Spleen (tissue), 11 donors: Measurements from ENCODE around the gene SMCO1. TPM values are rescaled to one million over a fixed set of nuclear protein-coding genes. Genes with fewer than 3 reads are reported as not detected.
"Not testable (repeated sequence)": the region's sequence is repeated elsewhere in the genome, so short reads cannot be mapped to it uniquely, and the experiment has no call there.

ENCODE experiments used
- DNase-seq: peaks from one replicate; pipeline ENCODE4 v3.0.0-alpha.2; 2020
- H3K27ac ChIP-seq, 8 donors: fragments of 200-600 bp; sonication (generic) in 7 of 8; 1 replicate in 4 of 8; 2 replicates in 4 of 8; pipeline versions ENCODE4 v1.5.0 to v1.8.0; 2016 to 2021; ENCODE audit warnings: inconsistent platforms in 4 of 8, mild to moderate bottlenecking in 4 of 8, moderate library complexity in 1 of 8
- H3K27me3 ChIP-seq, 7 donors: fragments of 200-600 bp; sonication (generic) in 6 of 7; replicated peaks in 1 of 7; 1 replicate in 4 of 7; 2 replicates in 3 of 7; pipeline versions ENCODE4 v1.5.0 to v1.8.0; 2016 to 2021; ENCODE audit warnings: inconsistent platforms in 3 of 7, mild to moderate bottlenecking in 1 of 7
- H3K36me3 ChIP-seq, 6 donors: fragments of 200-600 bp; sonication (generic) in 5 of 6; 1 replicate in 4 of 6; 2 replicates in 2 of 6; pipeline versions ENCODE4 v1.5.0 to v1.8.0; 2016 to 2021; ENCODE audit warnings: inconsistent platforms in 2 of 6
- H3K4me1 ChIP-seq, 6 donors: fragments of 200-600 bp; sonication (generic) in 5 of 6; 1 replicate in 3 of 6; 2 replicates in 3 of 6; pipeline versions ENCODE4 v1.5.0 to v1.8.0; 2016 to 2021; ENCODE audit warnings: inconsistent platforms in 3 of 6
- H3K4me3 ChIP-seq, 8 donors: fragments of 200-600 bp; sonication (generic) in 7 of 8; 1 replicate in 4 of 8; 2 replicates in 4 of 8; pipeline versions ENCODE4 v1.5.0 to v1.8.0; 2016 to 2021; ENCODE audit warnings: inconsistent platforms in 4 of 8, mild to moderate bottlenecking in 4 of 8, moderate library complexity in 2 of 8
- H3K9me3 ChIP-seq, 8 donors: fragments of 200-600 bp; sonication (generic) in 7 of 8; 1 replicate in 4 of 8; 2 replicates in 4 of 8; pipeline versions ENCODE4 v1.5.0 to v1.8.0; 2016 to 2021; ENCODE audit warnings: inconsistent platforms in 4 of 8
- CTCF ChIP-seq, 11 experiments: fragments of 200-600 bp in 7 of 11; fragments of 450-650 bp in 4 of 11; sonication (generic) in 4 of 11; IDR thresholded peaks in 8 of 11; conservative IDR thresholded peaks in 3 of 11; 1 replicate in 7 of 11; 2 replicates in 4 of 11; pipeline versions ENCODE4 v1.4.0 to v1.8.0; 2016 to 2021; ENCODE audit warnings: antibody characterized with exemption in 11 of 11, inconsistent platforms in 4 of 11, mild to moderate bottlenecking in 1 of 11
- POLR2A ChIP-seq, 3 donors: fragments of 450-650 bp; IDR thresholded peaks; one replicate each; pipeline ENCODE4 v1.5.1; 2017; ENCODE audit warnings: antibody characterized with exemption in 3 of 3, mild to moderate bottlenecking in 1 of 3
- POLR2AphosphoS5 ChIP-seq, 3 donors: sonication (generic); formaldehyde crosslinking; IDR thresholded peaks; one replicate each; pipeline ENCODE4 v1.5.1; 2017; ENCODE audit warnings: antibody characterized with exemption in 3 of 3
- WGBS, 5 donors: extraction: QIAGEN DNeasy Blood & Tissue Kit in 3 of 5; methylation state at CpG; one replicate each; pipeline versions ENCODE4 v1.1.5 to v1.1.7; 2013 to 2018; 5-methylcytosine and 5-hydroxymethylcytosine counted together
- intact Hi-C: fragments of 100-400 bp; cut with DNase I; formaldehyde crosslinking; loops from one replicate; pipeline ENCODE4 v1.15.0; 2023; ENCODE audit warnings: low total_unique reads
- polyA plus RNA-seq, 3 donors: library from polyadenylated mRNA; stranded (reverse); fragments of 200-250 nt; gene quantifications; one replicate each; pipeline ENCODE4 v1.2.1, GENCODE V29; 2013
- total RNA-seq, 7 donors: library from RNA; depleted of rRNA in 3 of 7; stranded (reverse); fragments of >200 nt in 3 of 7; fragmentation: NEBNext Ultra II Directional in 4 of 7; extraction: Animal tissue kit (Norgen Biotek cat#: 25700) in 4 of 7; gene quantifications; one replicate each; pipeline versions ENCODE4 v1.1.0 to v1.2.1, GENCODE V29; 2016 to 2021
- donor health status: healthy with polysubstance abuse.
- donor health status: DM: no; HTN: no; CAD: no; lungs with moderate emphysema.
- donor health status: DM: no; HTN: no; CAD: no.
- donor health status: Bipolar disorder and iron deficiency.
- donor health status: healthy.
- donor health status: DM: no; HTN: no; CAD: no.
- donor health status: DM: yes; HTN: yes; CAD: no.

SMCO1 gene
- total and polyA plus RNA-seq, 10 donors = not detected

GRCh38 chr3:196517919-196518318 lies 2.8 kb upstream of the SMCO1 start:
- Histone ChIP-seq H3K4me3 (no peak overlapping the region), H3K27me3 (no peaks in the 10 kb centered on the region), H3K4me1 (no peaks in the 10 kb centered on the region), H3K27ac (no peak overlapping the region), H3K36me3 (no peaks in the 10 kb centered on the region), H3K9me3 (peaks cover 15 to 73% (median 67%) of the 10 kb centered on the region in 8 donors)
- no peak for DNase-seq
- TF ChIP-seq POLR2A (IDR thresholded peaks at IDR 0.05) (no peak), POLR2AphosphoS5 (IDR thresholded peaks at IDR 0.05) (no peak), CTCF (IDR thresholded peaks at IDR 0.05 in 8 of 11, conservative IDR thresholded peaks at IDR 0.05 in 3 of 11) (no peak)
- intact Hi-C loops = no loop called here
- 72 to 88% (median 82%) methylated on average over 2 of the region's 2 CpGs for WGBS, 5 donors

GRCh38 chr3:196517162-196517800 lies 2.1 kb upstream of the SMCO1 start:
- Histone ChIP-seq H3K27ac (no peak overlapping the region), H3K4me1 (no peaks in the 10 kb centered on the region), H3K27me3 (no peaks in the 10 kb centered on the region), H3K36me3 (no peaks in the 10 kb centered on the region), H3K4me3 (no peak overlapping the region), H3K9me3 (peaks cover 15 to 67% (median 61%) of the 10 kb centered on the region in 8 donors)
- 86 to 95% (median 92%) methylated on average over 2 of the region's 2 CpGs for WGBS, 5 donors
- TF ChIP-seq CTCF (IDR thresholded peaks at IDR 0.05 in 8 of 11, conservative IDR thresholded peaks at IDR 0.05 in 3 of 11) (no peak), POLR2AphosphoS5 (IDR thresholded peaks at IDR 0.05) (no peak), POLR2A (IDR thresholded peaks at IDR 0.05) (no peak)
- no peak for DNase-seq
- intact Hi-C loops = no loop called here

GRCh38 chr3:196514350-196514716 lies 813 bp downstream of the SMCO1 start:
- 96 to 100% (median 97%) methylated on average over 1 of the region's 1 CpG for WGBS, 5 donors
- no peaks in the 10 kb centered on the region for H3K27me3 ChIP-seq
- peaks cover 4 to 37% (median 32%) of the 10 kb centered on the region in 8 donors for H3K9me3 ChIP-seq
- DNase-seq = no peak
- H3K4me1 ChIP-seq = no peaks in the 10 kb centered on the region
- H3K27ac ChIP-seq = no peak overlapping the region
- intact Hi-C loops = no loop called here
- TF ChIP-seq POLR2AphosphoS5 (IDR thresholded peaks at IDR 0.05) = no peak
- TF ChIP-seq POLR2A (IDR thresholded peaks at IDR 0.05) = no peak
- TF ChIP-seq CTCF (IDR thresholded peaks at IDR 0.05 in 8 of 11, conservative IDR thresholded peaks at IDR 0.05 in 3 of 11) = no peak
- no peaks in the 10 kb centered on the region for H3K36me3 ChIP-seq
- no peak overlapping the region for H3K4me3 ChIP-seq

GRCh38 chr3:196513697-196514349 lies 1.3 kb downstream of the SMCO1 start:
- intact Hi-C loops = no loop called here
- H3K27me3 ChIP-seq = no peaks in the 10 kb centered on the region
- WGBS, 5 donors = 80 to 92% (median 90%) methylated on average over 8 of the region's 8 CpGs

GRCh38 chr3:196511646-196512425 lies 3.3 kb downstream of the SMCO1 start:
- DNase-seq, intact Hi-C loops, H3K4me3 ChIP-seq, H3K36me3 ChIP-seq, H3K27me3 ChIP-seq, H3K27ac ChIP-seq, H3K4me1 ChIP-seq: not testable (repeated sequence)
- 61 to 80% (median 77%) methylated on average over 10 to 14 of the region's 15 CpGs for WGBS, 5 donors
- peaks cover 0 to 24% (median 12%) of the 10 kb centered on the region in 8 donors for H3K9me3 ChIP-seq

More at GRCh38 chr3:196513697-196514349, 1.3 kb downstream of the SMCO1 start:
- H3K36me3 ChIP-seq = no peaks in the 10 kb centered on the region
- no peak overlapping the region for H3K27ac ChIP-seq
- H3K4me1 ChIP-seq = no peaks in the 10 kb centered on the region
- DNase-seq = no peak
- TF ChIP-seq POLR2AphosphoS5 (IDR thresholded peaks at IDR 0.05) (no peak), POLR2A (IDR thresholded peaks at IDR 0.05) (no peak), CTCF (IDR thresholded peaks at IDR 0.05 in 8 of 11, conservative IDR thresholded peaks at IDR 0.05 in 3 of 11) (no peak)
- H3K4me3 ChIP-seq = no peak overlapping the region
- H3K9me3 ChIP-seq = peaks cover under 1 to 32% (median 26%) of the 10 kb centered on the region in 8 donors

GRCh38 chr3:196511108-196511507 lies 4.0 kb downstream of the SMCO1 start:
- intact Hi-C loops, H3K27ac ChIP-seq, H3K36me3 ChIP-seq, DNase-seq, H3K27me3 ChIP-seq, H3K4me1 ChIP-seq, H3K4me3 ChIP-seq: not testable (repeated sequence)
- WGBS, 5 donors = 95 to 100% (median 100%) methylated on average over 1 of the region's 1 CpG
- H3K9me3 ChIP-seq = peaks cover 0 to 24% (median 12%) of the 10 kb centered on the region in 8 donors
